Liver (tissue), 2 donors: ENCODE results near the gene GLT1D1.

Experiments used
- TF ChIP-seq, protein P1 (sequence below): fragments of 150-350 bp; IDR thresholded peaks from 2 replicates; pipeline ENCODE4 v1.5.1; 2017; ENCODE audit warnings: improper control_type of control experiment, low read depth, low read length; ENCODE audit not compliant: missing input control
- TF ChIP-seq, protein P2 (sequence below): IDR thresholded peaks from 2 replicates; pipeline ENCODE4 v1.6.1; 2016; ENCODE audit warnings: antibody characterized with exemption
- TF ChIP-seq, protein P3 (sequence below): IDR thresholded peaks from 2 replicates; pipeline ENCODE4 v1.6.1; 2016; ENCODE audit warnings: antibody characterized with exemption, mild to moderate bottlenecking
- donor health status: healthy.

DNA sequence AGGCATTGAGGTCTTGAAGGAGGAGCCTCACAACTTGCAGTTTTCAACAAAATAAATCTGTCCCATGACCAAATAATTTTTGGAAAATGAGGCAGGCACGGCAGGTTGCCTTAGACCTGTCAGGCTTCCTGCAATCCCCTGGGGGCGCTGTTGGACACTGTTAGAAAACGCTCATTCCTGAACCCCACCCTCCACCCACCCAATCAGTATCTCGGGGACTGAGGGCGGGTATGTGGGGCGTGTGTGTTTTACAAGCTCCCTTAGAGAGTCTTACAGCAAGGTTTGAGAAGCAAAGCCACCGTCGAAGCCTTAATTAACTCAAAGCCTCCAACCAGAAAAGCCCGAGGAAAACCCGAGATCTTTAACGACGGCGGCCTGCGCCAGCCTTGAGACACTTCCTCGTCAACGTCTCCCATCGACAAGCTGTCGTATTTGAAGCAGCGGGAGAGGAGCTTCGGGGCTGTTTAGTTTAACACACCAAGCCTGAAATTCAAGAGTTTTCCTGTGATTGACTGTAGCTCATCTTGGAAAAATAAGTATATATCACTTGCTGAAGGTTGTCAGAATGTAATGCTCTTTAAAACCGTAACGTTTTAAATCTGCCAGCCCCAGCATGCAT lies 123.0 kb downstream of the GLT1D1 start:
- TF ChIP-seq, protein P1, sequence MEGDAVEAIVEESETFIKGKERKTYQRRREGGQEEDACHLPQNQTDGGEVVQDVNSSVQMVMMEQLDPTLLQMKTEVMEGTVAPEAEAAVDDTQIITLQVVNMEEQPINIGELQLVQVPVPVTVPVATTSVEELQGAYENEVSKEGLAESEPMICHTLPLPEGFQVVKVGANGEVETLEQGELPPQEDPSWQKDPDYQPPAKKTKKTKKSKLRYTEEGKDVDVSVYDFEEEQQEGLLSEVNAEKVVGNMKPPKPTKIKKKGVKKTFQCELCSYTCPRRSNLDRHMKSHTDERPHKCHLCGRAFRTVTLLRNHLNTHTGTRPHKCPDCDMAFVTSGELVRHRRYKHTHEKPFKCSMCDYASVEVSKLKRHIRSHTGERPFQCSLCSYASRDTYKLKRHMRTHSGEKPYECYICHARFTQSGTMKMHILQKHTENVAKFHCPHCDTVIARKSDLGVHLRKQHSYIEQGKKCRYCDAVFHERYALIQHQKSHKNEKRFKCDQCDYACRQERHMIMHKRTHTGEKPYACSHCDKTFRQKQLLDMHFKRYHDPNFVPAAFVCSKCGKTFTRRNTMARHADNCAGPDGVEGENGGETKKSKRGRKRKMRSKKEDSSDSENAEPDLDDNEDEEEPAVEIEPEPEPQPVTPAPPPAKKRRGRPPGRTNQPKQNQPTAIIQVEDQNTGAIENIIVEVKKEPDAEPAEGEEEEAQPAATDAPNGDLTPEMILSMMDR = peak; percentile 10
- TF ChIP-seq, protein P2, sequence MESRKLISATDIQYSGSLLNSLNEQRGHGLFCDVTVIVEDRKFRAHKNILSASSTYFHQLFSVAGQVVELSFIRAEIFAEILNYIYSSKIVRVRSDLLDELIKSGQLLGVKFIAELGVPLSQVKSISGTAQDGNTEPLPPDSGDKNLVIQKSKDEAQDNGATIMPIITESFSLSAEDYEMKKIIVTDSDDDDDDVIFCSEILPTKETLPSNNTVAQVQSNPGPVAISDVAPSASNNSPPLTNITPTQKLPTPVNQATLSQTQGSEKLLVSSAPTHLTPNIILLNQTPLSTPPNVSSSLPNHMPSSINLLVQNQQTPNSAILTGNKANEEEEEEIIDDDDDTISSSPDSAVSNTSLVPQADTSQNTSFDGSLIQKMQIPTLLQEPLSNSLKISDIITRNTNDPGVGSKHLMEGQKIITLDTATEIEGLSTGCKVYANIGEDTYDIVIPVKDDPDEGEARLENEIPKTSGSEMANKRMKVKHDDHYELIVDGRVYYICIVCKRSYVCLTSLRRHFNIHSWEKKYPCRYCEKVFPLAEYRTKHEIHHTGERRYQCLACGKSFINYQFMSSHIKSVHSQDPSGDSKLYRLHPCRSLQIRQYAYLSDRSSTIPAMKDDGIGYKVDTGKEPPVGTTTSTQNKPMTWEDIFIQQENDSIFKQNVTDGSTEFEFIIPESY = no peak
- TF ChIP-seq, protein P3, sequence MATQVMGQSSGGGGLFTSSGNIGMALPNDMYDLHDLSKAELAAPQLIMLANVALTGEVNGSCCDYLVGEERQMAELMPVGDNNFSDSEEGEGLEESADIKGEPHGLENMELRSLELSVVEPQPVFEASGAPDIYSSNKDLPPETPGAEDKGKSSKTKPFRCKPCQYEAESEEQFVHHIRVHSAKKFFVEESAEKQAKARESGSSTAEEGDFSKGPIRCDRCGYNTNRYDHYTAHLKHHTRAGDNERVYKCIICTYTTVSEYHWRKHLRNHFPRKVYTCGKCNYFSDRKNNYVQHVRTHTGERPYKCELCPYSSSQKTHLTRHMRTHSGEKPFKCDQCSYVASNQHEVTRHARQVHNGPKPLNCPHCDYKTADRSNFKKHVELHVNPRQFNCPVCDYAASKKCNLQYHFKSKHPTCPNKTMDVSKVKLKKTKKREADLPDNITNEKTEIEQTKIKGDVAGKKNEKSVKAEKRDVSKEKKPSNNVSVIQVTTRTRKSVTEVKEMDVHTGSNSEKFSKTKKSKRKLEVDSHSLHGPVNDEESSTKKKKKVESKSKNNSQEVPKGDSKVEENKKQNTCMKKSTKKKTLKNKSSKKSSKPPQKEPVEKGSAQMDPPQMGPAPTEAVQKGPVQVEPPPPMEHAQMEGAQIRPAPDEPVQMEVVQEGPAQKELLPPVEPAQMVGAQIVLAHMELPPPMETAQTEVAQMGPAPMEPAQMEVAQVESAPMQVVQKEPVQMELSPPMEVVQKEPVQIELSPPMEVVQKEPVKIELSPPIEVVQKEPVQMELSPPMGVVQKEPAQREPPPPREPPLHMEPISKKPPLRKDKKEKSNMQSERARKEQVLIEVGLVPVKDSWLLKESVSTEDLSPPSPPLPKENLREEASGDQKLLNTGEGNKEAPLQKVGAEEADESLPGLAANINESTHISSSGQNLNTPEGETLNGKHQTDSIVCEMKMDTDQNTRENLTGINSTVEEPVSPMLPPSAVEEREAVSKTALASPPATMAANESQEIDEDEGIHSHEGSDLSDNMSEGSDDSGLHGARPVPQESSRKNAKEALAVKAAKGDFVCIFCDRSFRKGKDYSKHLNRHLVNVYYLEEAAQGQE = no peak
